Anterior cingulate cortex (tissue), 58 donors: ENCODE measurements around the gene LRMDA.

ENCODE experiments used
- DNase-seq, 58 donors: peaks; one replicate each; lab custom pipeline; 2025; lab: John Stamatoyannopoulos, UW

LRMDA gene

DNA sequence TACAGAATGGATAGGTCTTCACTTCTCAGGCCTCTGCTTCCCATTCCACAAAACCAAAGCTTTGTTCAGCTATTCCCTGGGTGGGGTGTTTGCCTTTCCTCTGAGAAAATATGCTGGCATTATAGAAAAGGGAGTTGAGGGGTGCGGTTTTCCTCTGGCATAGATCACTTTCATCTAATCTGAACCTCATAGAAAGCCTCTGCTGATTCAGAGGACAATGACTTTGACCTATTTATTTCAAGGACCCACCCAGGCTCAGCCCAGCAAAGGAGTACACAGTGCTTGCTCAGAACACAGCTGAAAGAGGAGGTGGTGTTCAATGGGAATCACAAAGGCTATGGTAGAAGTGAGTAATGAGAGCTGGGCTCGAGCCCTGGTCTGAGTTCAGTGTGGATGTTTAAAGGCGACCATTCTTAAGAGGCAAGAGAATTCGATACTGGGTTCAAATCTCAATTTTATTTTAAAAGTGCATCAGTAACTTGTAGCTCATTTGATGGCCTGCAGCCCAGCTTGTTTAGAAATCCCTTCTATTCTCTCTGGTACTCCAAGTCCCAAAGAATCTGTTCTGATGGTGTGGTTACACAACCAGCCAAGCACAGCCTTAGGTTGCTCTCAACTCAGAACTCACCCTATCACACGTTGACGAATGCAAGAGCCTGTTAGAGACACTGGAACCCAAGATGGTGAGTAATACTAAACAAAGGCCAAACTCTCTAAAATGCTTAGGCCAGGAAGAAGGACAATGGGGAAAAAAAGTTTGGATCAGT lies 1012.8 kb downstream of the LRMDA start:
- peak in 7 of 58 donors; percentile 18 to 66 (median 40) for DNase-seq

DNA sequence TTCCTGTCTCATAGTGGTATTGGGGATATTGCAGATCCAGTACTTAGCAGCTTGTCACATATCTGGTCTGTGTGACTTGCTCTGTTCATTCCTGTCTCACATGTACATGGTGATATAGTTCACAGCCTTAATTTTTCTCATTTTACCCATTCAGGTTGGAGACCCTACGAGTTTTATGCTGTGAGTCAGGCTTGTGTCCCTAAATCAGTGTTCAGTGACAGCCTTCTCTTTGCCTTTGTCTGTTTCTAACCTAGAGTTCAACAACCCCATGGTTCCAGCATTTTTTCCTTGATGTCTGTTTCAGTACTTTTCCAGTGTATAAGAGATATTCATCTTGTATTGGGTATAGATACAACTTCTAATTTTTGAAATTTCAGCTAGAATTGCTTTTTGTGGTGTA lies 1016.2 kb downstream of the LRMDA start:
- no peak for DNase-seq

DNA sequence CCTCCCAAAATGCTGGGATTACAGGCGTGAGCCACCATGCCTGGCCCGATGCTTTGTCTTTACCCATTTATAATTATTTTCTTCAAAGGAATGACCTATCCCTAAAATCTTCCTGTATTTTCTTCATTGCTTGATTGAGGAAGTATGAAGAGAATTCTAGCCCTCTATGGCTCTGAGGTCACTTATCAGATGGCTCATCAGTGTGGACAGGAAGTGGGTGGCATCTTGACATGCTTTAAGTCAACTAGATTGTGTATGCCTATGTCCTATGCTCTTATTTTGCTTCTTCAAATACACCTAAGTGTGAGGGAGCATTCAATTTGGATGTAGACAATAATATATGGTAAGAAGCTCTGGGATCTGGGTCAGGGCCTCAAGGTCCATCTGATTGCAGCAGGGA lies 1020.5 kb downstream of the LRMDA start:
- DNase-seq, result no peak

DNA sequence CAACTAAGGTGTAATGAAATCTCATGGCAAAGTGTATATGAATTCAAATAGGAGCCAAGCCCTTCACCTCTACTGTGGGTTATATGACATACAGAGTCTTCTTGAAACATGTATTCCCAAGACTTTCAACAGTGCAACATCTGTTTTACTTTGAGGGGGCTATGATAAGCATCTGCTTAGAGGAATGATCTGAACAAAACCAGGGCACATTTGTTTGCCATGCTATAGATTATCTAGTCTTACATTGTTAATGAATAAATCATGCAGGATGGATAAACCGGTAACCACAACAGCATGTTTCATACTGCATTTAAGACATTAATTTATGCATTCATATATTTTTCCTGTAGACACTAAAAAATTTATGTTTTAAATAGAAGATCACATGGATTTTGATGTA lies 1021.9 kb downstream of the LRMDA start:
- DNase-seq, result no peak

DNA sequence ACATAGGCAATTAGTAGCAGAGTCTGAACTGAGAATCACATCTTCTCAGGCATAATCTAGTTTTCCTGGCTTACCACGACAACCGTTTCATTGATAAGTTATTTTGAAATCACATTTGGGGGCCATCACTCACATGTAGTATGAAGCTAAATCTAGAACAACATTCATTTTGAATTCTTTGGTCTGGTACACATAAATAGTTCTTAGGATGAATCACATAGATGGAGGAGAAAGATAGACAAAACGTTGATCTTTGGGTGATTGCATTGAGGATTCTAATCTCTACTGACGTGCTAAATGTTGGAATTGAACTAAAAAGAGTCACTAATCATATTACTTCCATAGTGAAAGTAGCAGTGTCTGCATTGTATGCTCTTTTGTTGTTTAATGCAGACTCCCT lies 1022.6 kb downstream of the LRMDA start:
- no peak for DNase-seq

DNA sequence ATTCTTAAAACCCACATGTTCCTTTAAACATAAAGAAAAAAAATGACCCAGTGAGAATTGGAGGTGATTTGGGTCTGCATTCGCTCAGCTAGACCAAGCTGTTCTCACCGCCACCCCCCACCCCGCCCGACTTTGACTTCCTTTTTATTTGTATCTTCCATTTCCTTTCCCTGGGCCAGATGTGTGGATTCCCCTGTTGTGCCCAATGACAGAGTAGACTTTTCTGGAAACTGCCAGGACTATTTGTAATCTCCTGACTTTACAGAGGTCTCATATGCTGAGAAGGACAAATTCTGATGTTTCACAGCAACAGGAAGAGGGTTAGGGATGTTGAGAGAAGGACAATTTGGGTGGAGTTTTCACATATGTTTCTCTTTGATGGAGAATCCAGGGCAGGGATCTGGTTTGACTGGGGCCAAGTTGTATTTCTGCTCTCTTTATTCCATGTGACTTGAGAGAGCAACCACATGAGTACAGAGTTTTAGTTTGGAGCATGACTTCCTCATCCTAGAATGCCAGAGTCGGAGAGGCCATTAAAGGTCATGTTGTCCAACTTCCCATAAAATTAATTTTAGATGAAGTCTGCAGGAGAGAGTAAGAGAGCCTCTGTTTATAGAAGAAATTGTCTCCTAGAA lies 1023.2 kb downstream of the LRMDA start:
- no peak for DNase-seq

DNA sequence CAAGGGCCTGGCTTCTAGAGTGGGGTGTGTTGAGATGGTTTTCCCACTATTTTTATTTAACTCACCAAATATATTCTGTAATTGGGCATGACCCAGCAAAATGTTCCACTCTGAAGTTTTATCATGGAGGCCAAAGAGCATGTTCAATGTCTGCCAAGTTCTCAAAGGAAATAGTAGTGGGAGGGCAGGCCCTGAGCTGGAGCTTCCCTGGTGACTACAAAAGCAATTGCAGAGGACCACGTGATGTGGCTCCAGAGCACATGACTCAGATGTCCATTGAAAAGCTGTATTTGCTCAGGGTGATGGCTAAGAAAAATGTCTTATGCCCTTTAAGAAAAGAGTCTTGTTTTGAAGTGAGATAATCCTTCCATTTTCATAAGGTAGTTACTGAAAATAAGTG lies 1024.8 kb downstream of the LRMDA start:
- DNase-seq, result no peak

DNA sequence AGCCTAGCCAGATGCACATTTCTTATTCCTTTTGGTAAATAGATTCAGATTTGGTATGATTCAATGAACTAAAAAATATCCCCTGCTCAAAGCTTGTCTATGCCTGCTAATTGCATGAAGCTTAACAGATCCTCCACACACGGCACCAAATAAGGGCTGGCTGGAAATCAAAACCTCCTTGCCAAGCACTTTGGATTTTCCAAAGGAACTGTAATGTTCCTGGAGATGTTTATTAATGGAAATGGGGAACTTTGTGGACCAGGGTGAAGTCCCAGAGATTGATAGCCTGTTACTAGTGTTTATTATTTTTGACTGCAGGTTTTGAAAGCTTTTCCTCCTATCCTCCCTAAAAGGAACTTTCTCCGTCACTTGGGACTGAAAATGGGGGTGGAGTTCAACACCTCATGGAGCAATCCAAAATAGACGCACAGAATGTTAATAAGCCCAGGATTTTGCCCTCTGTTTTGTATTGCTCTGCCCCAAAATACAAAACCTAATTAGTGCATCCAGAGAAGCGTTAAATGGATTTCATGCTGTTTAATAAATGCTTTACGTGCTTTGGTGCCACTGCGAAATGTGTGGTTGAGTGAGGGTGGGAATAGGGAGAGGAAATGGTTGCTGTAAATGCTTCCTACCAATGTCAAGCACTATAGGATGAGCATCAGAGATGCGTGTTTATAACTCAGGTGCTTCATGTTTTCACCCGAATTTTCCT lies 1027.7 kb downstream of the LRMDA start:
- DNase-seq, result peak in 7 of 58 donors; percentile 1 to 59 (median 7)

DNA sequence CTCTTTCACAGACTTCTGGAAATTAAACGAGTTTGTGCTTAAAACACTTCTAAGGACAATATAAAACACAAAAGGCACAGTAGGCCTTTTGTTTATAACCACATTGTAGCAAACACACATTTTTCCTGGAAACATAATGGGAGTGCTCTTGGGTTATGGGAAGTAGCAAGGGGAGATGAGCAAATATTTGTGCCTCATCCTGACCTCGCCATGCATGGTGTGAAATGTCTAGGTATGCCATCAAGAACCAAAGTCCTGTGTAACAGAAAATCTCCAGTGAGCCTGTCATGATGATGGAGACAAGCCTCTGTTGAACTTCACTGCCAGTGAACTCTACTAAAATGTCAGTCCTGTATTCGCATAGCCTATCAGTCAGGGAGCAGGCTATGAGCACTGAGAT lies 1029.6 kb downstream of the LRMDA start:
- DNase-seq, result no peak

DNA sequence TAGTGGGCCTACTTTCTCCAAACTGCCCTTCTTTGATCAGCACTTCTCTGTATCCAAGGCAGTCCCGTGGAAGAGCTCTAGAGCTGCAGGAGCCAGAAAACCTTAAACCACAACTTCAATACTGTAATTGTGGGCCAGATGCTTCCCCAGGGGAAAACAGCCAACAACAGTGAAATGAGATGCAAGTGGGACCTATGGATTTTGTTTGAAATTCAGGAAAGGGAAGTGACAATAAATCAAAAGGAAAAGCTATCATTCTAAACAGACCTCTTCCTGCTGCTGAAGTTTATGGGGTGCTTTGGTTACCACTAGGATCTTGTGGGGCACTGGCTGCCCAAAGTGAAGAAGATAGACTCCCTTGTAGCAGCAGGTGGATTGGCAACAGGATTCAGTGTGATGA lies 1031.7 kb downstream of the LRMDA start:
- no peak for DNase-seq

DNA sequence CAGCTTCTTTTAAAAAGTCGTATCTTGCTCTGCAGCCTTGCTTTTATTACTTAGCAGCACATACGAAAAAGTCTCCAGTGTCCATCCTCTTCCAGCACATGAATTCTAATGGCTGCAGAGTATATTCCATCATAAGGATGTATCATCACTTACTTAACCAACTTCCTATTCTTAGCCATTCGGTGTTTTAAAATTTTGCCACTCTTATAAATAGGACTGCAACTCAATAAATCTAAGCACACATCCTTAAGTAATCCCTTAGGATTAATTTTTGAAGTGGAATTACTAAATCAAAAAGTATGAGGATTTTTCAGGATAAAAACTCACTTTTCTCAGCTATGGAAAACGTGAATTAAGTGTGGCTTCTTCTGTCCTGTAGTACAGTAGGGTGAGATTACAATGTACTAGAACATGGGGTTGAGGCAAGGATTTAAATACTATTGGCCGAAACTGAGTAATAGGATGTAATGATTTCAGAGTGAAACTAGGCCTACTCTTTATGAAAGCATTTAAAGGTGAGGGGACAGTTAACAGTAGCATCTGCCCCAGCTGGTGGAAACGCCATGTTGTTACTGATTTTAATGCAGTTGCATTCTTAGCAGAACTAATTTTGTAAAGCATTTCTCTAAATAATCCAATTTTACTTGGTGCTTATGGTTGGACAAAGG lies 1035.5 kb downstream of the LRMDA start:
- no peak for DNase-seq

DNA sequence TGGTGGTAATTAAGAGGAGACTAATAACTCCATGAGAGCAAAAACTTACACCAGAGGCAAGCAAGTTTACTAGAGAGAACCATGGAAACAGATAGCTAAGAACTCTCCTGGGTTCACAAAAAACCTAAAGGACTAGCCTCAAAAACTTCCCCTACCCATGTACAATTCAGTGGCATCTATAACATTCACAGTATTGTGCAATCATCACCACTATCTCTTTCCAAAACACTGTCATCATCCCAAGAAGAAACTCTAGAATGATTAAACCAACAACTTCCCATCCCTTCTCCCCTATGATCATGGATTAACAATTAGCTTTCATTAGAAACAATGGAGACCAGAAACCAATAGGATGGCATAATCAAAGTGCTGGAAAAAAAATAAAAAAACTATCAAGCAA lies 1038.3 kb downstream of the LRMDA start:
- DNase-seq, result no peak

DNA sequence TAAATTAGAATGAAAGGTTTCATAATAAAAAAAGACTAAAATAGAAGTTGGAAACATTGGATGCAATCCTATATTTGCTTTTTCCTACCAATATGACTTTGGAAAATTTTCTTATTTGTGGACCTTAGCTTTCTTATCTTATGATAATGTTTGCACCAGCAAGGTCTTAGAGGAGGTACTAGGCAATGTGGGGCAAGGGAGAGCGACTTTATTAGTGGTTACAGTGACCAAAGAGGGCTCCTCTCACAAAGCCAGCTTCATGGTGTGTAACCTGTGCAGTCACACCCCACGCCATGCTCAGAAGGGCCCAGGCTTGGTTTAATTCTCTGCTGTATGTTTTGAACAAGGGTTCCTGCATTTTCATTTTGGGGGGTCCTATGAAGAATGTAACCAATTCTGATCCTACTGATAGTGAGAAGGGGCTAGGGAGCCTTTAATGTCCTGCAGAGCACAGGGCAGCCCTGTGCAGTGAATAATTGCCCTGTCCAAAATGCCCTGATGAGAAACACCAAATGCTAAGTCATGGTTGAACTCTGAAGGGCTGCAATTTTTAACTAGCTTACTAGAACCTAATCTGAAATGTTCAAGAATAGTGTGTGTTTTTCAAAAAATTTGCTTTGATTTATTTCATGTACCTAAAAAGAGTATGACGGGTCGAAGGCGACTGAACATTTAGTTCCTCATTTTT lies 1047.8 kb downstream of the LRMDA start:
- DNase-seq, result no peak

DNA sequence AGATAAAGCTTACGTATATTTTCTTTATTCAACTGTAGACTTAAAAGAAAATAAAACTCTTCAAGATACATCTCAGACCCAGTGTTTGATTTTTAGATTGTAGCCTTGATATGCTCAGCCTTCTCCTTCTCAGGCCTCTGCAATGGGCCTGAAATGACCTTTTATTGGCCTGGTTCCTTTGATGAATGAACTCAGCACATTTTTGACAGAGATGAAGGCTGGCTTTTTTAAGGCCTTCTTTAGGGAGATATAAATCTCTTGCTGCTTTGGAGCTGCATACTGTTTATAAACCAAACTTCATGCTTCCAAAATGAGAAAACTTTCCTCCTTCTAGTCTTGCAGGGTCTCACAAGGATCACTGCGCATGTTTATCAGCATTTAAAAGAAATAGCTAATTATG lies 1049.8 kb downstream of the LRMDA start:
- no peak for DNase-seq

DNA sequence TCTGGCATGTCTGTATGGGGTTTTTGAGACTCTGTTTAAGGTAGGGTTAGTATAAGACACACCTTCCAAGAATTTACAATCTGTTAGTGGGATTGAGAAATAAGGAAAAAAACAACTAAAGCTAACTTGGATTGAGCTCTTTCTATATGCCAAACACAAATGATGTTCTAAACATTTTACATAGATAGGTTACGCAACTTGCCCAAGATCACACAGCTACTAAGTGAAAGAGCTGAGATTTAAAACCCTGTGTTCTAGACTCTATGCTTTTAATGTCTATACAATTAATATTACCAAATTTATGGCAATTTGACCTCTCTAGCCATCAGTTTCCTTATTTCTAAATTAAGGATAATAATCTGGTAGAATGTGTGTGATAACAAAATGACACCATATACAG lies 1056.2 kb downstream of the LRMDA start:
- DNase-seq, result no peak

DNA sequence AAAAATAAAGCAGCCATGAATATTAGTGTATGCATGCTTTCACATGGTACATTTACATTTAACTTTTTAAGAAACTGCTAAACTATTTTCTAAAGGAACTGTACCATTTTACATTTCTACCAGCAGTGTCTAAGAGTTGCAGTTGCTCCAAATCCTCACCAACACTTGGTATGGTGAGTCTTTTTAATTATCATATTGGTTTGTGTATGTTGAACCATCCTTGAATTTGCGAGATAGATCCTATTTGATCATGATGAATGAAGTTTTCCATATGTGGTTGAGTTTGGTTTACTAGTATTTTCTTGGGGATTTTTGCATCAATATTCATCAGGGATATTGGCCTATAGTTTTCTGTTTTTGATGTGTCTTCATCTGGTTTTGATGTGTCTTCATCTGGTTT lies 1057.2 kb downstream of the LRMDA start:
- DNase-seq, result no peak

DNA sequence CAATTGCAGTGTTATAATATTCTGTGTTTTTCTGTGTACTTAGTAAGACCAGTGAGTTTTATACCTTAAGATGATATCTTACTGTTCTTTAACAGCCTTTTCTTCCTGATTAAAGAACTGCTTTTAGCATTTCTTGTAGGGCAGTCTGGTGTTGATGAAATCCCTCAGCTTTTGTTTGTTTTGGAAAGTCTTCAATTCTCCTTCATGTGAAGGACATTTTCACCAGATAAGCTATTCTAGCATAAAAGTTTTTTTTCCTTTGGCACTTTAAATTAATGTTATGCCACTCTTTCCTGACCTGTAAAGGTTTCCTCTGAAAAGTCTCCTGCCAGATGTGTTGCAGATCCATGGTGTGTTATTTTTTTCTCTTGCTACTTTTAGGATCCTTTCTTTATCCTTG lies 1059.8 kb downstream of the LRMDA start:
- no peak for DNase-seq

DNA sequence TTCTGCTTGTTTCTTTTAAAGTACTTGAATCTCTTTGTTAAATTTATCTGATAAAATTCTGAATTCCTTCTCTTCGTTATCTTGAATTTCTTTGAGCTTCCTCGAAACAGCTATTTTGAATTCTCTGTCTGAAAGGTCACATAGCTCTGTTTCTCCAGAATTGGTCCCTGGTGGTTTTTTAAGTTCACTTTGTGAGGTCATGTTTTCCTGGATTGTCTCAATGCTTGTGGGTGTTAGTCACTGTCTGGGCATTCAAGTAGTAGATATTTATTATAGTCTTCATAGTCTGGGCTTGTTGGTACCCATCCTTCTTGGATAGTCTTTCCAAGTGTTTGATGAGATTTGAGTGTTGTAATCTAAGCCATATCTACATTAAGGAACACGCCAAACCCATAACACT lies 1060.6 kb downstream of the LRMDA start:
- DNase-seq, result no peak

DNA sequence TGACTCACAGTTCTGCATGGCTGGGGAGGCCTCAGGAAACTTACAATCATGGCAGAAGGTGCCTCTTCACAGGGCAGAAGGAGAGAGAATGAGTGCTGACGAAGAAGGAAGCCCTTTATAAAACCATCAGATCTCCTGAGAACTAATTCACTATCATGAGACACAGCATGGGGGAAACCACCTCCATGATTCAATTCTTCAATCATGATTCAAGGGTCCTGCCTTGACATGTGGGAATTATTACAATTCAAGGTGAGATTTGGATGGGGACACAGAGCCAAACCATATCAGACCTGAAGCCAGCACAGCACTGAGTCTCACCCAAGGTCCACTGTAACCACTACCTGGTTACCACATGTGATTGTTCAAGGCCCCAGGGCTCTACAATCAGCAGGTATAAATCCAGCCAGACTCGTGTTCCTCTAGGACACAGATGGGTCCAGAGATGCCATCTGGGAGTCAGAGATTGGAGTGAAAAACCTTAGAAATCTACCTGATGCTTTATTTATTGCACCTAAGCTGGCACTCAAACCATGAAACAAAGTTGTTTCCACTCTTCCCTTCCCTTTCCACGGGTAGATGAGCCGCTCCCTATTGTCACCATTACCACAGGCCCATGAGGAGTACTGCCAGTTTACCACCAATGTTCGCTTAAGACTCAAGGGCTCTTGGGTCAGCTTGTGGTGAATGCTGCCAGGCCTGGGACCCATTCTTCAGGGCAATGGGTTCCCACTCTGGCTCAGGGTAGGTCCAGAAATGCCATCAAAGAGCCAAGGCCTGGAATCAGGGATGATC lies 1061.5 kb downstream of the LRMDA start:
- DNase-seq, result no peak

DNA sequence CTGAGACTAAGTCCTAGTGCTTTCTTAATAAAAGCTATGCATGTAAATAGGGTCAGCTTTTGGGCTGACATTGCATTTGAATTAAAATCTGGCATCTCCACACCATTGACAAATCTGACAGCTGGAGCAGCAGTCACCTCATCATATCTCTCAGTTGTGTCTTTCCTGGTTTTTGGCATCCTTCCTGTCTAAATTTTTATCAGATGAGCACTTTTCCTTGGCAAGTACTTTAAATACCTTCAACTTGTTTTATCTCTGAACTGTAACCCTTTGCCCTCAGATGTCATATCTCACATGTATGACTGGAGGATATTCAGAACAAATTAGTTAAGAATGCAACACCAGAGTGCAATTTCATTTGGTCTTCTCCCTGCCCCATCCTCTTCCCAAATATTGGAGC lies 1066.2 kb downstream of the LRMDA start:
- no peak for DNase-seq
